Fibroblast of upper back skin (primary cell): ENCODE data around the gene OAS3.
"Not testable (repeated sequence)": the region's sequence is repeated elsewhere in the genome, so short reads cannot be mapped to it uniquely, and the experiment has no call there.

Source experiments
- DNase-seq: peaks from one replicate; pipeline ENCODE4 v3.0.0-alpha.2; 2013

Gene OAS3

DNA sequence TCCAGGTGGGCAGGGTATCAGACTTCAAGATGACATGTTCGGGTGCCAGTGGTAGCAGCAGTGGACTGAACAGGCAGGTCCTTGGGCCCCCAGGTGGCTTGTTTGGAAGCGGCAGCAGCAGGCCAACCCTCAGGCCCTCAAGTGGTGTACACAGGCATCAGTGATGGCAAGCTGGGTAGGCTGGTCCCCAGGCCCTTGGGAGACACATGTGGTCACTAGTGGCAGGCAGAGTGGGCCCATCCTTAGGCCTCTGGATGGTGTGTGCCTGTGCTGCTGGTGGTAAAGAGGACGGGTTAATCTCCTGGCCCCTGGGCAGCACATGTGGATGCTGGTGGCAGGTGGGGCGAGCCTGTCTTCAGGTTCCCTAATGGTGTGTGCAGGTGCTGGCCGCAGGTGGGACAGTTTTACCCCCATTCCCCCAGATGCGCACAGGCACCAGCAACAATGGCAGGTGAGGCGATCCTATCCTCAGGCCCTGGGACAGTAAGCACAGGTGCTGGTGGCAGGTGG is 48.1 kb downstream of the OAS3 start:
- no peak for DNase-seq

DNA sequence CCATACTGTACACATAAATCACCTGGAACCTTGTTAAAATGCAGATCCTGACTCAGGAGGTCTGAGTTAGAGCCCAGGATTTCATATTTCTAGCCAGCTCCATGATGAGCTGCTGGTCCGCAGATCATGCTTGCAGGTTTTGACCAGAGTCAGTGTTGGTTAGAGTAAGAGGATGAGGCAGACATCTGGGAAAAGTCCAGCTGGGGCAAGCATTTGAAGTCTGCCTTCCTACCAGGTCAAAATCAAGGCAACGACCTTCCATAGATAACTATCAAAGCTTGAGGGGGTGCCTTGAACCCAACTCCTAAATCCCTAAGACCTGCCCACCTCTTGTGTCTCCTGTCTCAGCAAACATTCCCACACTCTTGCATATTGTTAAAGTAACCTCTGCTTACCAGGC is 49.3 kb downstream of the OAS3 start:
- no peak for DNase-seq

DNA sequence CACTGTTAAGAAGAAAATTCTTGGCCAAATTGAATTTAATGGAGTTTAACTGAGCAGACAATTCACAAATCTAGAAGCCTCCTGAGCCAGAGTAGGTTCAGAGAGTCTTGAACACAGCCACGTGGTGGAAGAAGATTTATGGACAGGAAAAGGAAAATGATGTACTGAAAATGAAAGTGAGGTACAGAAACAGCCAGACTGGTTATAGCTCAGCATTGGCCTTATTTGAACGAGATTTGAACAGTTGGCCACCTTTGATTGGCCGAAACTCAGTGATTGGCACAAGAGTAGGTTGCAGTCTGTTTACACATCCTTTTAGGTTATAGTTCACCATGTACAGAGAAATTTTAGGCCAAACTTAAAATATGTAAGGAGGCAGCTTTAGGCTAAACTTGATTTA is 50.0 kb downstream of the OAS3 start:
- DNase-seq = no peak

DNA sequence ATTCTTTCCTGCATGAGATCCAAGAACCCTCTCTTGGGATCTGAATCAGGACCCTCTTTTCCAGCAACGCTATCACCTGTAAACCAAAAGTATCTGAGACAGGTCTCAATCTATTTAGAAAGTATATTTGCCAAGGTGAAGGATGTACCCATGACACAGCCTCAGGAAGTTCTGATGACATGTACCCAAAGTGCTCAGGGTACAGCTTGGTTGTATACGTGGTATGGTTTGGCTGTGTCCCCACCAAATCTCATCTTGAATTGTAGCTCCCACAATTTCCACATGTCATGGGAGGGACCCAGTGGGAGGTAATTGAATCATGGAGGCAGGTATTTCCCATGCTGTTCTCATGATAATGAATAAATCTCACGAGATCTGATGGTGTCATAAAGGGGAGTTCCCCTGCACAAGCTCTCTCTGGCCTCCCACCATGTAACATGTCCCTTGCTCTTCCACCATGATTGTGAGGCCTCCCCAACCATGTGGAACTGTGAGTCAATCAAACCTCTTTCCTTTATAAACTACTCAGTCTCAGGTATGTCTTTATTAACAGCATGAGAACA is 50.6 kb downstream of the OAS3 start:
- not testable (repeated sequence) for DNase-seq

DNA sequence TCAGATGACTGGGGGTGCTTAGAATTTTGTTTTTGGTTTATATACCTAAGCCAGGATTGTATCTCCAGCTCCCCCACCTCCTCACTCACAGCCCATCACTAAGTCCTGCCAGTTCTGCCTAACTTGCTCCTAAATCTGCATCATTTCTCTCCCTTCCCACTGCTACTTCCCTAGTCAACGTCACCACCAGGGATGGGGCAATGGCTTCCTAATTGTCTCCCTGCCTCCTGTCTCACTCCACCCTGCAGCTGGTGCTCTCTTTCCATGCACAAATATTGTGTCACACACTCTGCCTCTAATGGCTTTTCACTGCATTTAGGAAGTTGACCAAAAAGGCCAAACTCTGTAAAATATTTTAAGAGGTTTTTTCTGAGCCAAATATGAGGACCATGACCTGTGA is 51.5 kb downstream of the OAS3 start:
- no peak for DNase-seq

DNA sequence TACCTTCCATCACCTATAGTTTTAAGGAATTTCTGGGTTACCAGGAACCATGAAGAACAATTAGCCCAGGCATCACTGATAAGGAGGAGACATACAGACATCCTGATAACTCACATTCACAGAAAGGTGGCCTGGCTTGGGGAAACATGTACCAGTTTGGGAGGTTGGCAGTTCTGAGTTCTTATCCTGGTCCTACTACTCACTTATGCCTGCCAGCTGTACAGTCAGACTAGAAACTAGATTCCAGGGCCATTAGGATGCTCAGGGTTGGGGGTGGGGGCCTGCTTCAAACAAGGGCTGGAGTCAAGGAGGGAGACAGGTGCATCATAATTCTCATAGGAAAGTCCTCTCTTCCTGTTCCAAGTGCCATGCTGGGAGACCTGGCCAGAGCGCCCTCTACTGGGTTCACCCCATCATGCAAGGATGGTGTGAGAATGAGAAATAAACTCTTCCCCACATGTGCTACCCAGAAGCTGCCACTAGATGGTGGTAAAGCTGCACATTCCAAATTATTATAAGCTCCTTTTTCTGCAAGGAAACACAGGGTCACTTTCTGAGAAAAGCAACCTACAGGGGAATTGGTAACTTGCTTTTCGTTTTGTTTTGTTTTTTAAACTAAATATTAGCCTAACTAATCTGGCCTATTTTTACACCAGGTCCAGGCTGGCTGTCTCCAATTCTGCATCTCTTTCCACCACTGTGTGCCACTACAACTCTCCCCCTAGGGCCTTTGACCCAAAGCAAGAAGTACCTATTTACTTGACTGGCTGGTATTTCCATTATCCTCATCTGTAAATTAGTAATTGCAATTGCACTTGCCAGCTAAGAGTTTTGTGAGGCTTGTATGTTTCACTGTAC is 54.5 kb downstream of the OAS3 start:
- peak; percentile 58 for DNase-seq

DNA sequence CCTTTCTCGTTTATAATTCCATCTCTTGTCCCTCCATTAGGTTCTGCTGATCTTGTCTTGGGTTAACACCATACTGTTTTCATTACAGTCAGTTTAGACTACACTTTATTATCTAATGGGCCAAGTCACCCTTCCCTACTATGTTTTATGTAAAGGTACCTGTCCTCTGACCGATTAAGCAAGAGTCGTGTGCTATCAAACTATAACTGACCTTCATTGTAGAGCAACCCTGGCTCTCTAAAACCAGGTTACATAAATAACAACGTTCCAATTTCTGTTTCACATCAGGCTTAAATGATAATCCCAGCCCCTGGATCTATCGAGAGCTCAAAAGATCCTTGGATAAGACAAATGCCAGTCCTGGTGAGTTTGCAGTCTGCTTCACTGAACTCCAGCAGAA is 56.7 kb downstream of the OAS3 start:
- no peak for DNase-seq

DNA sequence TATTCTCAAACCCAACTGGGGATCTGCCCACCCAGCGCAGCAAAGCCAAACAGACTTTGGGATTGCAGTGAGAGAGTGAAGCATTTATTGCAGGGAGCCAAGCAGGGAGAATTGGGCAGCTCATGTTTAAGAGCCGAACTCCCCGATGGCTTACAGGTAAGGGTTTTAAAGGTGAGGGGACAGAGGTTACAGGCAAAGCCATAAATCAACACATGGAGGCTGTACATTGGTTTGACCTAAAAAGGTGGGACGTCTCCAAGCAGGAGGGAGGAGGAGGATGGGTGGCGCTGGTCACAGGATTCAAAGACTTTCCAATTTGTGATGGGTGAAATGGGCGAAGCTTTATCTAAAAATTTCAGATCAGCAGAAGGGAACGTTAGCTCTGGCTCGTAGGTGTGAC is 58.2 kb downstream of the OAS3 start:
- no peak for DNase-seq

DNA sequence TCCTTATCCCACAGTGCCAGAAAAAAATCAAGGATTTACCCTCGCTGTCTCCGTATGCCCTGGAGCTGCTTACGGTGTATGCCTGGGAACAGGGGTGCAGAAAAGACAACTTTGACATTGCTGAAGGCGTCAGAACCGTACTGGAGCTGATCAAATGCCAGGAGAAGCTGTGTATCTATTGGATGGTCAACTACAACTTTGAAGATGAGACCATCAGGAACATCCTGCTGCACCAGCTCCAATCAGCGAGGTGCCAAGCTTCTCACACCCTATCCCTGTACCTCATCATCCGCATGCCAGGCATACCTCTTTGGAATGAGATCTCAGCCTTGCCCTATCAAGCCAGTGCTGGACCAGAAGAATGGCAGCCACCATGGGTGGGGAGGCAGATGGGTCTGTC is 59.2 kb downstream of the OAS3 start:
- DNase-seq = no peak

DNA sequence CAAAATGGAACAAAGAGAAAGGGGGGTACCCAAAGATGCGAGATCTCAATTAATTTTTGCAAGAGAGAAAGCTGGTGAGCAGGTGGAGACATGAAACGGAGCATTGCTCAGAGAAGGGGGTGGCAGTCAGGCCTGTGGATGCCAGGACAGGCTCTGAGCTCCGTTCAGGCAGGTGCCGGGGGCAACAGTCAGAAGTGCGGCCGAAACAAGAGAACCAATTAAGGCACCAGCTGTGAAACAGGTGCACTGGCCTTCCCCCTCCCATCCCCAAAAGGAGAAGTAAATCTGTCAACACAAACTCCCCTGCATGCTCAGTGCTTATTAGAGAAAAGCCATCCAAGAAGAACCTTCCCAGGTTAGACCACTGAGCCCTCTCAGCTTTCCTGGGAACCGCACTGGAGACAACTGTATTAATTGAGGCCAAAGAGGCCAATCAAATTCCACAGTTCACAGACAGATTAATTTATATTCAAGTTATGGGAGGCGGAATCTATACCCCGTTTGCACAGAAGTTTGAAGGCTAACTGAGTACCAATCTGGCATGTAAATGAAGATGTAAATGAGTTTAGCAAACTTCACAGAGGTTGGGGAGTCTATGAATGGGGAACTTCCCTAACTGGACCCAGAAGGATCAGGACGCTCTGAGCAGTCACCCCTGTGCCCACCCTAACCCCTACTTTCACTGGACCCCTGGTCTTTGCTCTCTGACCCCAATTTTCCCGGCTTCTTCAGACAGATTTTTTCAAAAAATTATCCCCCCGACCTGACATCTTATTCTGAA is 60.9 kb downstream of the OAS3 start:
- DNase-seq = no peak

DNA sequence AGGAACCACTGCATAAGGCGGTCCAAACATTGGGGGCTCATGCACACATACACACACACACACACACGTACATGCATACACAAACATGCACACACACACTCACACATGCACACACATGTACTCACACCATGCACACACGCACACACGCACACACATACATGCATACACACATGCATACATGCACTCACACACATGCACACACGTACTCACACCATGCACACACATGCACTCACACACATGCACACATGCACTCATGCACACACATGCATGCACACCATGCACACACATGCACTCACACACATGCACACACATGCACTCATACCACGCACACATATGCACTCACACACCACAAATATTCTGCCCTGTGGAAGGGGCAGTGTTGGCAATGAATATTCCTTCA is 62.2 kb downstream of the OAS3 start:
- no peak for DNase-seq

DNA sequence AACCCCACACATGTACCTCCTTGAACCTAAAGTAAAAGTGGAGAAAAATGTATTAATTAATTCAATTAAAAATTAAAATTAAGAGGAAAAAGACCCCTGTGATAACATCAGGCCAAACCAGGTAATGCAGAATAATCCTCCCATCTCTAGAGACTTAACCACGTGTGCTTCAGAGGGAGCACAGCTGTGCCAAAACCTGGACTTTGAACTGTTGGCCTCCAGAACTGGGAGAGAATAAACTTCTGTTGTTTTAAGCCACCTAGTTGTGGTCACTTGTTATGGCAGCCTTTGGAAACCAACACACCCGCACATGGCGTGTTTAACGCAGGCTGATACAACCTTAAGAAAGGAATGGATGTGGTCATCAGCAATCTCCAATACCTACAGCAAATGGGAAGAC is 63.9 kb downstream of the OAS3 start:
- no peak for DNase-seq

DNA sequence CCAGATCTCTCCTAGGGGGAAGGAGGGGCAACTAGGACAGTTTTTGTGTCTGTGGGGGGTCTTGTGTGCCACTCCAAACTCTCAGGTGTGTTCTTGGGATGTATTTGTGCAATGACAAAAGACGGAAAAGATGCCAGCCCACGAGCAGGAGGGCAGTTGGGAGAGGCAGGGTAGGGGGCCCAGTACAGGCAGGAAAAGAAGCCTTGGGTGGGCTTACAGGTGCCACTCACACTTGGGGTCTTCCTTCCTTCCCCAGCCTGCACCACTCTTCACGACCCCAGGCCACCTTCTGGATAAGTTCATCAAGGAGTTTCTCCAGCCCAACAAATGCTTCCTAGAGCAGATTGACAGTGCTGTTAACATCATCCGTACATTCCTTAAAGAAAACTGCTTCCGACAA is 64.4 kb downstream of the OAS3 start:
- no peak for DNase-seq

DNA sequence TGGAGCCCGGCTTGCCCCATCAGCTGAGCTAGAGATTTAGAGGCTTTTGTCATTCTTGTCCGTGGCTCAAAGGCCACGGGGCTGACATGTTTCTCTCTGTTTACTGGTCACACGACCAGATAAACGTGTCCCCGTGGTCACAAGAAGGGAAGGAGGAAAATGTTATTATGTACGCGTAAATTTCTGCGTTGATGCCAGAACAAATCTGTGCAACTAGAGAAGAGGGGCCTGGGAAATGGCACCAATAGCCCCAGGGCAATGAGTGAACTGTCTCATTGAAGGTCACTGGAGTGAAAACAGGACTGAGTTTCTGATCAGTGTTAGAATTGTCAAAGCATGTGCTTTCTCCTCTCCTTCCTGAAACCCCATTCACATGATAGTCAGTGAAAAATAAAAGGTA is 65.4 kb downstream of the OAS3 start:
- DNase-seq = no peak

DNA sequence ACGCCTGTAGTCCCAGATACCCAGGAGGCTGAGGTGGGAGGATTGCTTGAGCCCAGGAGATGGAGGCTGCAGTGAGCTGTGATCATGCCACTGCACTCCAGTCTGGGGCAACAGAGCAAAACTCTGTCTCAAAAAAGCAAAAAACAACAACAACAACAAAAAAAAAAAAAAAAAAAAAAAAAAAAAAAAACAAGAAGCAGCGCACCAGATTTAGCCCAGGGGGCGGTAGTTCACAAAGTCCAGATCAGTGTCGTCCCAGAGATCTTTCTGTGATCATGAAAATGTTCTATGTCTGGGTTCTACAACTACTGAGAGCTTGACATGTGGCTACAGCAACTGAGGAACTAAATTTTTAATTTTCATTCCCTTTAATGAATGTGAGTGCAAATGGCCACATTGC is 67.5 kb downstream of the OAS3 start:
- DNase-seq = no peak

DNA sequence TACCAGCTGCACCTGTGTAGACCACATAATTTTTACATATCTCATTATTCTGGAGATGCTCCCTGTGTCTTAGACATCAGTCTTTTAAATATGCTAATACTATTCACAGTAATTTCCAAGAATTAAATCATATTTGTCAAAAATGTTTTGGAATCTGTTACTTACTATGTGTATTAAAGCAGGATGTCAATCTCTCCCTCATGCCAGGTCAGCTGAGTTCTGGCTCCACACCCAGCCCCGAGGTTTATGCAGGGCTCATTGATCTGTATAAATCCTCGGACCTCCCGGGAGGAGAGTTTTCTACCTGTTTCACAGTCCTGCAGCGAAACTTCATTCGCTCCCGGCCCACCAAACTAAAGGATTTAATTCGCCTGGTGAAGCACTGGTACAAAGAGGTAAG is 67.9 kb downstream of the OAS3 start:
- no peak for DNase-seq

DNA sequence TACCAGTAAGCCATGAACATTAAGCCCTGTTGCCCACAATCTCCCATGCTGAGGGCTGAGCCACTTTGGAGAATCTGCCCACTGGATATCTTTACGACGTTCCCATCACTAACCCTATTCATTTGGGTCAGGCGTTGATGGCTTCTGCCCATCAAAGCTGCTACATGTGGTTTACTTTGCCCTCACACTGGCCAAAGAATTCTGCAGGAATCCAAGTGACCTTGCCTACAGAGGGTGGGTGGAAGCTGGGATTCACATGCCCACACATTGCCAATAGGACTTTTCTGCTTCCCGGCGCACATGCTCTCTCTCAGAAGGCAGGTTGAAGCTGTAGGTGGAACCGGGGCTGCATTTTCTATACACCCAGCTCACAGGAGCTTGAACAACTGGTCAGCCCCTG is 68.4 kb downstream of the OAS3 start:
- no peak for DNase-seq

DNA sequence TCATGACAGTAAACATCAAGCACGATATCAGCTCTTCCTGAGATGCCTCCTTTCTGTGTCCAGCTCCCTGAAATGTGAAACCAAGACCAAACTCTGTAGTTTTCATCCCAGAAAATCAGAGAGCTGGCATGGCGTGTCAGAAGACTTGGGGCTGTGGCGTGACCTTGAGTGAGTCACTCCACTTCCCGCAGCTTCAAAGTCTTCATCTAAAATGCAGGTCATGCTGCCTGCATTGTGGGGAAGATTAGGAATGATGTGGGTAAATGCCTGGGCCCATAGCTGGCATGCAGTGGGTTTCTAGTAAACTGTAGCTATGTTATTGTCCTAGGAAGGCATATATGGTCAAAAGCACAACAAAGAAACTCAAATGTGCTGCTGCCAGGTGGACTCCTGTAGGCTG is 68.9 kb downstream of the OAS3 start:
- DNase-seq = no peak

DNA sequence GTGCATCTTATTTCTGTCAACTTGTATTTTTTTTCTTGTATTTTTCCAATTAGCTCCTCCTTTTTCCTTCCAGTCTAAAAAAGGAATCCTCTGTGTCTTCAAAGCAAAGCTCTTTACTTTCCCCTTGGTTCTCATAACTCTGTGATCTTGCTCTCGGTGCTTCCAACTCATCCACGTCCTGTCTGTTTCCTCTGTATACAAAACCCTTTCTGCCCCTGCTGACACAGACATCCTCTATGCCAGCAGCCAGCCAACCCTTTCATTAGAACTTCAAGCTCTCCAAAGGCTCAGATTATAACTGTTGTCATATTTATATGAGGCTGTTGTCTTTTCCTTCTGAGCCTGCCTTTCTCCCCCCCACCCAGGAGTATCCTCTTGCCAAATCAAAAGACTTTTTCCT is 72.4 kb downstream of the OAS3 start:
- DNase-seq = no peak

DNA sequence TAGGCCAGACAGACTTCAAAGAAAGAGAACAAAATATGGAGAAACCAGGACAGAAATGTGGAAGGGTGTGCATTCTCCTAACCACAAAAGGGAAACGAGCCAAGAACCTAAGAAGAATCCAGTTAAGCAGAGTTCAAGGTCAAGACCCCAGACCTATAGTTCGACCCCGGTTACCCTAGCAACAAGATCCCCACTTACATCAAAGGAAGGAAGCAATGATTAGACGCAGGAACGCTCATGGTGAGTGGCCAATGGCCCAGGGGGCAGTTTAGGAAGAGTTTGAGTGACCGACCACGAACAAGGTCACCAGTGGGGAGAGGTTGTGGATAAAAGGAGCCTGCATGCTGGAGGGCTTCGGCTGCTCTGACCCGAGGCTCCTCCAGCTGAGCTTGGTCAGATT is 76.3 kb downstream of the OAS3 start:
- no peak for DNase-seq

DNA sequence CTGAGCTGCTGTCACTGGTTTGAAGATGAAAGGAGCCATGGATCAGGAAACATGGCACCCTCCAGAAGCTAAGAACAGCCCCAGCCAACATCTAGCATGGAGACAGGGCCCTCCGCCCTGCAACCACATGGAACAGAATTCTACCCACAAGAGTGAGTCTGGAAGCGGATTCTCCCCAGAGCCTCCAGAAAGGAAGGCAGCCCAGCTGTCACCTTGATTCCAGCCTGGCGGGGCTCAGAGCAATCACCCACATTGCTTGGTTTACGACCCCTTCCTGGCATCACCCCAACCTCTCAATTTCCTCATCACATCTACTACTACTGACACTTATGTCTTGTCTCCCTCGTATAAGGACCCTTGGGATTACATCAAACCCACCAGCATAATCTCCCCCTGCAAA is 78.5 kb downstream of the OAS3 start:
- DNase-seq = no peak

DNA sequence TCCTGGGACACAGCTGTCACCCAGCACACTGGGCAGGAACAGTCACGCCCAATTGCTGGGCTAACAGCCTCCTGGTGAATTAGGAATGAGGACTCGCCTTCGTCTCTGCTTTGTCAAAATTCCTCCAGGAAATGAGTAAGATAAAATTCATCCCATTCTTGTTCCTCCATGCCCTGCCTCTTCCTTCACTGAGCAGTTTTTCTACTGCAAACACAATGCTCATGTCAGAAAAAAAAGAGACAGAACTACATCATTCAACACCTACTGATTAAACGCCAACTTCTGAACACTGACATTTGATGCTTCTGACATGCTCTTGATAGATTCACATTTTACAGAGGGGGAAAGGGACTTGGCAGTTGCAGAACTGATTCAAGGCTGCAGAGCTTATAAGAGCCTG is 80.8 kb downstream of the OAS3 start:
- no peak for DNase-seq

DNA sequence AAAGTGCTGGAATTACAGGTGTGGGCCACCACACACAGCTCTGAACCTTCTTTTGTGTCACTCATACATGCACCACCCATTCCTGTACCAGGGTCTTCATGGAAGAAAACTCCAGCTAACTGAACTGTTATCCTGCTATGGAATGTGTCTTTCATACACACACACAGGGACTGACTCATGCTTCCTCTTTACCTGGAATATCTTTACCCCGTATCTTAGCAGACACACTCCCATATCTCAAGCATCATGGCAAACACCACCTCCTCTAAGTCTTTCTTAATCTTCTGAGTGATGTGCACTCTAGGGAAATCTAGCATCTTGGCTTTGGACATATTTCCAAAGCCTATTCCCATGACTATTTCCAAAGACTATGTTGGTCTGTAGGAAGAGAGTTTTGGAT is 83.2 kb downstream of the OAS3 start:
- no peak for DNase-seq
